Stimulated activated CD4-positive, alpha-beta T cell treated with anti-CD3 and anti-CD28 coated beads, Interleukin-1b, Interleukin-23, amount 100 ng/mL, for 4 hours (primary cell): ENCODE data around the gene C16orf74.

ENCODE experiments used
- DNase-seq, 2 donors: peaks; one replicate each; pipeline ENCODE4 v3.0.0-alpha.2; 2020; ENCODE audit warnings: low read depth in 2 of 2

C16orf74 gene

DNA sequence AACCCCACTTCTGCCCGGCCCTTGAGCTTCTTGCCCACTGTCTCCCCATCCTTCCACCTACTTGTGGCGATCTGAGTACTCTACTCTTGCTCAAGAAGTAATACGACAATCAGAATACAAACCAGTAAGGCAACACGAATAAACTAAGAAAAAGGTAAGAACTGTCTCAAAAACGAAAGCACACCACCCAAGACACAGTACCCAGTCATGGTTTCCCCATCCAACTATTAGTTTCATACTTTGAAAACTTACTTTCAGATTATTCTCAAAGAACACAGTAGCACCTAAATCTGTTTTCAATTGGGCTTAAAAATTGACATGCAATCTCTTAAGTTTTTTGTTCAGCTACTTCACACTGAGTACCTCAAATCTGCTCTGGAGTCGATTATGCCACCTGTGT is 76.1 kb downstream of the C16orf74 start:
- no peak for DNase-seq

DNA sequence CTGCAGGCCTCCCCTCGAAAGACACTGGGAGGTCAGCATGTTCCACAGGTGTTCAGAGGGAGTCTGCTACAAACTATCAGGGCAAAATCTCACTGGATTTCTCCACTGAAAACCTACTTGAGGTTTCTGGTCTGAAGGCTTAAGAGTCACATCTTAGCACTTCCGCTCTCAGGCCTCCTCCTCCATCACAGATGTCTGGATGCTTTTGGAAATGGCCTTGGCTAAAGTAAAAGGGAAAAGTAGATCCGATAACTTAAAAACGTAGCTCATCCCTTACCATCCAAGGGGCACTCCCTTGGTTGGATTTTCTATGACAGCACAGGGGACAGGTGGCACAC is 76.5 kb downstream of the C16orf74 start:
- DNase-seq = no peak

DNA sequence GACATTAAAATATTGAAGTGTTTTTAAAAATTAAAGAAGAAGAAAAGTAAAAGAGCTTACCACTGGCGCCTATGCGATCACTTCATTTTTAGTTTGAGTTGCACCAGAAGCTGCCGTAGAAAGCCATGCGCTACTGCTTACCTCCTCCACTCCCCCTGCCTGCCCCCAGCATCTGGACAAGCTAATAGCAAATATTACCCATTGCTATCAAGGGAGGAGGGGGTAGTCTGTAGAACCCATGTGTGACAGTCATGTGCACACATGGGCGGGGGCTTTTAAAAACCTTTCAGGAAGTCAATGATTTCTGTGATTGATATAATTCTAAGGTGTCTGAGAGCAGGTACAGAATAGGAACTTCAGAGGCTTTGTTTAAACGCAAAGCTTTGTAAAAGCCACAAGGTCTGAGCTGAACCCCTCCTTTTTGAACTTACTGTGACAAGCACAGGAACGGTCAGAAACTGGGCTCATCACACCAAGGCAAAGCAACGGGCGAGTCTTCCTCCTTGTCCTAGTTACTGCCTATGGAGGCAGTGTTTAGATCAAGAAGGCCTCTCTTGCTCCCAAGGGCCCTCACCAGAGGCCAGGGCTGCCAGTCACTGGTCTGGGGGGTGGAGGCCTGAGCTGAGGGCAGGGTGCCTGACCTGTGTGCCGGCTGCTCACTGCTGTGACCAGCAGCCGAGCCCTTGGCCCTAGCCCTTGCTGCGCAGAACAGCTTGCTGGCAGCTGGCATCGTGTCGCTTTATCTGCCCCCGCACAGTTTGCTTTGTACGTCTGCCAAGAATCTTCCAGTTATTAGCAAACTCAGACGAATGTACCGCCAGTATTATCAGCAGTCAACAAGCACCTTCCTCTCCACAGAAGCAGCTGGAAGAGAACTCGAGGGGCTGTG is 77.1 kb downstream of the C16orf74 start:
- DNase-seq = no peak

GRCh38 chr16:85670840-85671239 is 80.1 kb downstream of the C16orf74 start:
- no peak for DNase-seq

DNA sequence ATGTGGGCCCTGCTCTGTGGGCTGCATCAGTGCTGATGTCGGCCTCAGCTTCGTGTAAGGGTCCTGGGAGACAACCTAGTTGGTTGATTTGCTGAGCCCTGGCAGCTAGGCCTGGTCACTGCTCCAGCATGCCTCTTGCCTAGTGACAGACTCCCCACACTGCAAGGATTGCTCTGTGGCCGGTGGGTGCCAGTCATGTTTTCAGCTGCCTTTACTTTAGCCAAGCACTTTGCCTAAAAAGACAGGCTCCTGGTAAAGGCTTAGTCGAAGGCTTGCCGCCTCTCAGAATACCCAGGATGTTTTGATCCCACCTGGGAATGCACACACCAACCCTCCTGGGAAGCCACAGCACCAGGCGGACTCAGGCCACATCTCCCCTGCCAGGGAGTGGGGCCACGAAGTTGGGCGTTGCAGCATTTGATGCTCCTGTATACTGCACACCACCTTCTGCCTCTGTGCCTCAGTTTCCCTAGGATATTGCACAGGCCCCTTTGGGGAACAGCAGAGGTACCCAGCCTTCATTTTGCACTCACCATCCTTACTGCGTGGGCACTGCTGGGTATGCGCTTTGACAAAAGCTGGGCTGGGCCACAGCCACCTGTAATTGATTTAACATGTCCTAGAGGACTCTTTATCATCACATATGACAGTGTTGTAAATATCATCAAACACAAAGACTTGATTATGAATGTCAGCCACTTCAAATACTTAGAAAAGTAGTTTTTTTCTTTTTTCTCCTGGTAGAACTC is 82.0 kb downstream of the C16orf74 start:
- DNase-seq = no peak

GRCh38 chr16:85667841-85668413 is 83.0 kb downstream of the C16orf74 start:
- no peak for DNase-seq

DNA sequence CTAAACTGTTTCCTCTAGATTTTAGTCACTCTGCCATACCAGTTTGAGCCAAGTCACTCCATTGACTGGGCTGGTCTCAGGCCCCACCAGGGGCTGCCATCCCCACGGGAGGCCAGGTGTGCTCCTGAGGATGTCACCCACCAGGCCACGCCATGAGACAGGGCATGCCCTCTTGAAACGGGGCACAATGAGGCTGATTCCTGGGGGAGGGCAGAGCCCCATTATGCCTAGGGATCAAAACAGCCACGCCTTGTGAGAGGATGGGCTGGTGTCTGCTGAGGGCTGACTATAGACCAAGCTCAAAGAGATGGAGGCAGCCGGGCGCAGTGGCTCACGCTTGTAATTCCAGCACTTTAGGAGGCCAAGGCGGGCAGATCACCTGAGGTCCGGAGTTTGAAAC is 83.6 kb downstream of the C16orf74 start:
- DNase-seq = no peak

DNA sequence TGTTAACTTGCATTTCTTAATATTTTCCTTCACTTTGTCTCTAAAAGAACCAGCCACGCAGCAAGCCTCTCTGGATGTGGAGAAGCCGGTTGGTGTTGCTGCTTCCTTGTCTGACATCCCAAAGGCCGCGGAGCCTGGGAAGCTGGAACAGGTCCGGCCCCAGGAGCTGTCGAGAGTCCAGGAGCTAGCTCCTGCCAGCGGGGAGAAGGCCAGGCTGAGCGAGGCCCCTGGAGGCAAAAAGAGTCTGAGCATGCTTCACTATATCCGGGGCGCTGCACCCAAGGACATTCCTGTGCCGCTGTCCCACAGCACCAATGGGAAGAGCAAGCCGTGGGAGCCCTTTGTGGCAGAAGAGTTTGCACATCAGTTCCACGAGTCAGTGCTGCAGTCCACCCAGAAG is 85.0 kb downstream of the C16orf74 start:
- DNase-seq = no peak

GRCh38 chr16:85665373-85665740 is 85.5 kb downstream of the C16orf74 start:
- DNase-seq = no peak

GRCh38 chr16:85664580-85665372 is 86.1 kb downstream of the C16orf74 start:
- no peak for DNase-seq

DNA sequence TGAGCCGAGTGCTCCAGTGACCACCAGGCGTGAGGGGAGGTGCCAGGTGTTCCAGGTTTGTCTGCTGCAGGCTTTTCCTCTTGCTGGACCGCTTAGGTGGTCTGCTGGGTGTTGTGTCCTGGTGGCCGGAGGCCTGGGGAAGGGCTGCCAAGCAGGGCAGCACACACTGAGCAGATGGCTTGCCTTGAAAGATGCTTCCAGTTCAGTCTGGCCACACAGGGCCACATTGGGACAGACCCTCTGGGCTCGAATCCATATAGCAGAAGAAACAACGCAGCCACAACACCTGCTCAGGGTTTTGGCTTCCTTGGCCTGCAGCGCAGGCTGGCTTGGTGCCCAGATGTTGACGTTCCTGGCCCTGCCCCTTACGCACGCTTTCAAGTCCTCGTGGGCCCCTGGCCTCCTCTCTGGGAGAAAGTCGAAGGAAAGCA is 87.0 kb downstream of the C16orf74 start:
- no peak for DNase-seq

DNA sequence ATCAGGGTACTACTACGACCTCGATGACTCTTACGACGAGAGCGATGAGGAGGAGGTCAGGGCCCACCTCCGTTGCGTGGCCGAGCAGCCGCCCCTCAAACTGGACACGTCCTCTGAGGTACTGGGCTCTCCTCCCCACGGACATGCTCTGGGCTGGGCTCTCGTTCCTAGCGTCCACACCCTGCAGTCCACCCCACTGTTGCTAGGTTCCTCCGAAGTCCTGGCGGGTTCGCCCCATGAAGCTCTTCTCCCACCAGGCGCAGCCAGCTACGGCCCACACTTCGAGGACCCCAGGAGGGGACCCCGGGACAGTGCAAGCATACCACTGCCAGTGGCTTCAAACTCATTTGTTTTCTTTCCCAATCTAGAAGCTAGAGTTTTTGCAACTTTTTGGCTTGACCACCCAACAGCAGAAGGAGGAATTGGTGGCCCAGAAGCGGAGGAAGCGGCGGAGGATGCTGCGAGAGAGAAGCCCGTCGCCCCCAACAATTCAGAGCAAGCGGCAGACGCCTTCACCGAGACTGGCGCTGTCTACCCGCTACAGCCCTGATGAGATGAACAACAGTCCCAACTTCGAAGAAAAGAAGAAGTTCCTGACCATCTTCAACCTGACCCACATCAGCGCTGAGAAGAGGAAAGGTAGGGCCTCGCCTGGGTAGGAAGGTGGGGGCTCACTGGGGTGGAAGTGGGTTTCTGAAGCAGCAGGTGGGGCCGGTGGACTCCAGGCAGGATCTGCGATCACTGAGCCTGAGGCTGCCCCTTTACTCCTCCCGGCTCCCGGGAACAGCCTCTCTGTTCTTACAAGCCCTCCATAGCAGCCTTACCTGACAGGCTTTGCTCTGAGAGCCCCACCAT is 87.7 kb downstream of the C16orf74 start:
- no peak for DNase-seq

GRCh38 chr16:85662482-85662812 is 88.4 kb downstream of the C16orf74 start:
- DNase-seq = no peak

GRCh38 chr16:85661740-85662481 is 89.0 kb downstream of the C16orf74 start:
- no peak for DNase-seq

- no peak for DNase-seq
These were observed 89.8 kb downstream of the C16orf74 start for GRCh38 chr16:85660843-85661739.

DNA sequence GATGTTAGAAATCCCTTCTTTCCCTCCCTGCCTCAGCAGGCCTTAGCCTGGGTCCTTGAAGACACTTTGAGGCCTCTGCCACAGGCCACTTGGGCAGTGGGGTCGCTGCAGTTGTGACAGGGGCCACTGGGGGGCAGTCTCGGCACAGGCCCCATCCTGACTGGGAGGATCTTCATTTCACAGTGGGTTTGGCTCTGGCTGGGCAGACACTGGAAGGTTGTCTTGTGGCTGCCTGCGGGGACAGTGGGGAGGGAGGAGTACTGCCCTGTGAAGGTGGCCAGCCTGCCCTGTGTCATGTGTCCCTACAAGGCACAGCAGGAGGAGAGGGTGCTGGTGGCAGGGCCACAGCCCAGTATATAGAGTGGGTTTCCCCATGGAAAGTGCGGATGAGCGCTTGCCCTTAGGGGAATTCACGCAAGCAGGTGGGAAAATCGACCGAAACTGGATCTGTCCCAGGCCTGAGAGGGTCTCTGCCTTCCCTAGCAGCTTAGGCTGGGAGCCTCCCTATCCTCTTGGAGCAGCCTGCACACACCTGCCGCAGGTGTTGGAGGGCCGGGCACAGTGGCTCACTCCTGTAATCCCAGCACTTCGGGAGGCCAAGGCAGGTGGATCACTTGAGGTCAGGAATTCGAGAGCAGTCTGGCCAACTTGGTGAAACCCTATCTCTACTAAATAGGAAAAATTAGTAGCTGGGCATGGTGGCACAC is 90.9 kb downstream of the C16orf74 start:
- peak; percentile 41 to 63 for DNase-seq

GRCh38 chr16:85659336-85659735 is 91.6 kb downstream of the C16orf74 start:
- DNase-seq = no peak

DNA sequence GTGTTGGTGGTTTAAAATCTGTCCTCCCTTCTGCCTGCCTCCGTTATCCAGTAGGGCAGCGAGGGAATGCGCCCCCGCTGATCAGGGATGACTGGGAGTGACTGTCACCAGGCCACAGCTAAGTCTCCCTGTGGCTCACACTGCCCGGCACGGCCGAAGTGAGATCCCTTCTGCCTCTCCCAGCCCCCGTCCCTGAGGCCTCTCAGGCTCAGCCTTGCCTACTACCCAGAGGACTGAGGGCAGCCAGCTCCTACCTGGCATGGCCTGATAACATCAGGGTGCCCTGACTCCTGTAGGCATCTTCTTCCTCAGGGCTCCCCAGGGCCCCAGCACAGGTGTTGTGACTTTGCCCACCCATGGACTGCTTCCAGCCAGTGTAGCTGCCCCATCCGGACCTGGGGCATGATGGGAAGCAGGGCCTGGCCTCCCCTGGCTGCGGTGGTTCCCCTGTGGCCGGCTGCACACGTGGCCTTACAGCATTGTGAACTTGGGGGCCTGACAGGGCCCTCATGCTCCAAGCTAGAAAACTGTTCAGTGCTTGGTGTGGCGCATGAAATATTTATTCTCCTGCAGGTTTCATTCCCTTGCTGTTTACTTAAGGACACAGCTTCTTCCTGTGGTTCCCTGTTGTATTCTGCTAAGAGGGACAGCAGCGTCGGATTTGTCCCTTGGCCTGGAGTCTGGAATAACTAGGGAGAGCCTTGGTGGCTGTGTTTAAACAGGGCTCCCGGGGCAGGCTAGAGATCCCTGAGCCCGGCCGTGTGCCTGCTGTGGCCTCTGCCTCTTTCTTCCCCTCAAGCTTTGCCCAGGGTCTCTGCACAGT is 92.2 kb downstream of the C16orf74 start:
- no peak for DNase-seq
